ENCODE results near the gene CPA4. TPM values are rescaled to one million over a fixed set of nuclear protein-coding genes. Genes with fewer than 3 reads are reported as not detected.

CPA4 gene
- total RNA-seq, 4 donors from 2014 or later, result 5.3 to 12.3 (median 9.6) TPM

DNA sequence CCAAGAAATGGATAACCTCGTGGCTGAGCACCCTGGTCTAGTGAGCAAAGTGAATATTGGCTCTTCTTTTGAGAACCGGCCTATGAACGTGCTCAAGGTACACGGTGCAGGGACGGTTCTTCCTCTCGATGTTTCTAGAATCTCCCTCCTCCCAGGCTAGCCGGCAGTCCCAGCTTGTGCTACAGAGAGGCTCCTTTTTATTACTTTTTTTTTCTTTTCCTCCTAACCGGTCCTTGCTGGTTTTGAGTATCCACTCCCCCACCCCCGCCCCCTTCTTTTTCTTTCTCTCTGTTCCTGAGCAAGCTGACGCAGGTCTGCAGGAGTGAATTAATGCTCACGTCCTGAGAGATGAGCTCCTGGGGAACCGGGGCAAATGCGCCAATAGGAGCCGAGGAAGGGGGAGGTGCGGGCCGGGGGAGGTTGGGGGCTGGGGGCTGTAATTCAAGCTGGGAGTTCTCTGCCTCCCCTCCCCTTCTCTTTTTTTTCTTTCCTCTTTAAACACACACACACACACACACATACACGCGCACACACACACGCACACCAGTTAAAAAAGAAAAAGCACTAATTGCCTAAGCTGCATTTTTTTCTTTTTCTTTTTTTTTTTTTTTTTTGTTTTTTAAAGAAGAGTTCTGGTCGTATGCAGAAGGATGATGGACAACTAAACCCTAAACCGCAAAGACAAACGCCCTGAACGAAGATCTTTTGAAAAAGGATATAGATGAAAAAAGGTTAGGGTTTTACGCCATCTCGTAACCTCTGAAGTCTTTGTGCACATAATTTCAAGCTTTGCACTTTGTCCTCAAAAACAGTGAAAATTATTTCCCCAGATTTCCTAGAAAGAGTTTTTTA is 19.7 kb upstream of the CPA4 start:
- TF ChIP-seq, protein P1, sequence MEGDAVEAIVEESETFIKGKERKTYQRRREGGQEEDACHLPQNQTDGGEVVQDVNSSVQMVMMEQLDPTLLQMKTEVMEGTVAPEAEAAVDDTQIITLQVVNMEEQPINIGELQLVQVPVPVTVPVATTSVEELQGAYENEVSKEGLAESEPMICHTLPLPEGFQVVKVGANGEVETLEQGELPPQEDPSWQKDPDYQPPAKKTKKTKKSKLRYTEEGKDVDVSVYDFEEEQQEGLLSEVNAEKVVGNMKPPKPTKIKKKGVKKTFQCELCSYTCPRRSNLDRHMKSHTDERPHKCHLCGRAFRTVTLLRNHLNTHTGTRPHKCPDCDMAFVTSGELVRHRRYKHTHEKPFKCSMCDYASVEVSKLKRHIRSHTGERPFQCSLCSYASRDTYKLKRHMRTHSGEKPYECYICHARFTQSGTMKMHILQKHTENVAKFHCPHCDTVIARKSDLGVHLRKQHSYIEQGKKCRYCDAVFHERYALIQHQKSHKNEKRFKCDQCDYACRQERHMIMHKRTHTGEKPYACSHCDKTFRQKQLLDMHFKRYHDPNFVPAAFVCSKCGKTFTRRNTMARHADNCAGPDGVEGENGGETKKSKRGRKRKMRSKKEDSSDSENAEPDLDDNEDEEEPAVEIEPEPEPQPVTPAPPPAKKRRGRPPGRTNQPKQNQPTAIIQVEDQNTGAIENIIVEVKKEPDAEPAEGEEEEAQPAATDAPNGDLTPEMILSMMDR (IDR thresholded peaks at IDR 0.05), result no peak
- TF ChIP-seq POLR2A (IDR thresholded peaks at IDR 0.05), result no peak
- no peak overlapping the region for H3K27ac ChIP-seq
- no peak for DNase-seq
- H3K4me3 ChIP-seq, result peak overlapping the region in 3 of 4 donors; percentile 19 to 44 (median 26)
- peaks cover 0 to 5% (median 0%) of the 10 kb centered on the region in 4 donors for H3K27me3 ChIP-seq
- intact Hi-C loops (cut with DNase I), result no loop called here
- no peaks in the 10 kb centered on the region for H3K9me3 ChIP-seq
- 13 to 19% methylated on average over 17 to 23 of the region's 25 CpGs for WGBS, 2 donors
- peaks cover 7 to 28% (median 9%) of the 10 kb centered on the region in 3 donors for H3K4me1 ChIP-seq
- no peaks in the 10 kb centered on the region for H3K36me3 ChIP-seq

DNA sequence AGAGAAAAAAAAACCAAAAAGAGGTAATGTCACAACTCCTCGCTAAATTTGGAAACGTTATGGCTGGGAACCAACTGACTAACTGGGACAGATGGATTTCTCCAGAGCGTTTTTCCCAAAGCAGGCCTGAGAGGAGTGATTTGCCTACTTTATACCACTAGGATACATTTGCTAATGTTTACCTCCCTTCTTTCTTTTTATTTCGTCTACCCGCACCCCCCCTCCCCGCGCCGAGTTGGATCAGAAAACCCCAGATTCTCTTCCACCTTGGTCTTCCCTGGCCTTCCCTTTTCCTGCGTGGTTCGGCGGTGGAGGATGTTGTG is 19.1 kb upstream of the CPA4 start:
- peak overlapping the region in 1 of 4 donors; percentile 19 for H3K4me3 ChIP-seq
- no peaks in the 10 kb centered on the region for H3K36me3 ChIP-seq
- H3K4me1 ChIP-seq, result peaks cover 7 to 28% (median 9%) of the 10 kb centered on the region in 3 donors
- intact Hi-C loops (cut with DNase I), result no loop called here
- H3K27me3 ChIP-seq, result peaks cover 0 to 5% (median 0%) of the 10 kb centered on the region in 4 donors
- 45 to 54% methylated on average over 11 of the region's 11 CpGs for WGBS, 2 donors
- H3K9me3 ChIP-seq, result no peaks in the 10 kb centered on the region
- no peak overlapping the region for H3K27ac ChIP-seq
- no peak for DNase-seq
- TF ChIP-seq POLR2A (IDR thresholded peaks at IDR 0.05), result no peak
- TF ChIP-seq, protein P1 (IDR thresholded peaks at IDR 0.05), result no peak

DNA sequence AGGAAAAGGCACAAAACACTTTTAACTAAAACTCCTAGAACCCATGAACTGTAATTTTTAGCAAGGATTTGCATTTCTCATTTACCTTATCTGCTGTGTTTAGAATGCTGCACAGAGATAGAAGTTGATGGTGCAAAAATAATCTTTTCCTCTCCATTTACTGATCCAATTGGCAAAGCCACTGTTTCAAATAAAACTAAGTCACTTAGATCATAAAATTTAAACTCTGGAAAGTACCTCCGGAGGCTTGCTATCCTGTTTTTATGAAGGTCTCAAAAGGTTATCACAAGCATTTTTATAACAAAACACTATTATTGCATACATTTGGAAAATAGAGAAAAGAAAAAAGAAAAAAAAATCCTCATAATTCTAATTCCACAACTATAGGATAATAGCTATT is 18.7 kb upstream of the CPA4 start:
- TF ChIP-seq, protein P1 (IDR thresholded peaks at IDR 0.05), result no peak
- TF ChIP-seq POLR2A (IDR thresholded peaks at IDR 0.05), result no peak
- H3K36me3 ChIP-seq, result no peaks in the 10 kb centered on the region
- H3K4me3 ChIP-seq, result no peak overlapping the region
- intact Hi-C loops (cut with DNase I), result no loop called here
- no peaks in the 10 kb centered on the region for H3K9me3 ChIP-seq
- peaks cover 7 to 28% (median 9%) of the 10 kb centered on the region in 3 donors for H3K4me1 ChIP-seq
- H3K27ac ChIP-seq, result no peak overlapping the region
- DNase-seq, result no peak
- WGBS, 2 donors, result 63 to 67% methylated on average over 1 of the region's 1 CpG
- H3K27me3 ChIP-seq, result peaks cover 0 to 5% (median 0%) of the 10 kb centered on the region in 4 donors

DNA sequence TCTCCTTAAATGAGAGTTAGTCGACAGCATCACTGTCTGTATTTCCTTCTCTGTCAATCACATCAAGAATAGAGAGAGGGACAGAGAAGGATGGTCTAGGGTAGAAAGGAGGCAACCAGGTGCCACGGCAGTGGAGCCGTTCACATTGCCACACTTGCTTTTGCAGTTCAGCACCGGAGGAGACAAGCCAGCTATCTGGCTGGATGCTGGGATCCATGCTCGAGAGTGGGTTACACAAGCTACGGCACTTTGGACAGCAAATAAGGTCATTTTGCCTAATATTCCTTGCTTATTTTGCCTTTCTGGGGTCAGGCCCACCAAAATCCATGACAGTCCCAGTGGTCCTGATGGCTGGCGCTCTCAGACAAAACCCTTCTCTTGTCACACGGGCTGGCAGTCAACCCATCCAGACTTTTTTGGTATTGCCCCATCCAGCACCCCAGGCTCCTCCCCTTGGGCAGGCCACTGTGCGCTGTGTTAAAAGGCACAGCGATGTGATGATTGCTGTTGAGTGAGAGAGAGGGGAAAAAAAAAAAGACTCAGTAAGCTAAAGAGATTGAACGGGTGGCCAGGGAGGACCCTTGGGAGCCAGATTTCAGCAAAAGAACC is 17.9 kb upstream of the CPA4 start:
- 82 to 87% methylated on average over 10 to 11 of the region's 11 CpGs for WGBS, 2 donors
- Histone ChIP-seq H3K27ac (no peak overlapping the region), H3K4me3 (no peak overlapping the region), H3K27me3 (peaks cover 0 to 5% (median 0%) of the 10 kb centered on the region in 4 donors), H3K9me3 (no peaks in the 10 kb centered on the region), H3K36me3 (no peaks in the 10 kb centered on the region), H3K4me1 (peaks cover 7 to 28% (median 9%) of the 10 kb centered on the region in 3 donors)
- intact Hi-C loops (cut with DNase I), result no loop called here
- no peak for DNase-seq
- TF ChIP-seq, protein P1 (IDR thresholded peaks at IDR 0.05), result no peak
- TF ChIP-seq POLR2A (IDR thresholded peaks at IDR 0.05), result no peak

DNA sequence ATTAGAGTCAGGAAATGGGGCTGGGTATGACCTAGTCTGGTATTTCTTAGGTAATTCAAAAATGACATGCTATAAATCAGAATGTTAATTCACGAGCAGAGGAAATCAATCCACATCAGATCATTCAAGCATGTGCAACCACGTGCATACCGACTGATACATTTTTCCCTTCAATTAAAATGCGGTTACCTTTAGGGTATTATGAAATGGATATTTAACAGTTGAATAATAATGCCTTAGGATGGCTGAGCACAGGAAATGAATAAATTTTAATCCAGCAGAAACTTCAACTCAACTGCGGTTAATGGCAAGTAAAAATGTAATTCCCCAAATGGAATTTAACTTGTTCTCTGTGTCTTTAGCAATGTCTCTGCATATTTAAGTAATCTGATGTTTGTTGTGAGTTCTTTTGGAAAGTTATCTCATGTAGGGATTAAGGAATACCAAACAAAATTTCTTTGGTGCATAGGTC is 17.1 kb upstream of the CPA4 start:
- peaks cover 7 to 32% (median 11%) of the 10 kb centered on the region in 3 donors for H3K4me1 ChIP-seq
- H3K36me3 ChIP-seq, result no peaks in the 10 kb centered on the region
- H3K27me3 ChIP-seq, result peaks cover 0 to 5% (median 0%) of the 10 kb centered on the region in 4 donors
- intact Hi-C loops (cut with DNase I), result no loop called here
- TF ChIP-seq POLR2A (IDR thresholded peaks at IDR 0.05), result no peak
- TF ChIP-seq, protein P1 (IDR thresholded peaks at IDR 0.05), result no peak
- H3K27ac ChIP-seq, result no peak overlapping the region
- H3K4me3 ChIP-seq, result no peak overlapping the region
- no peaks in the 10 kb centered on the region for H3K9me3 ChIP-seq
- DNase-seq, result no peak
- WGBS, 2 donors, result 33 to 63% methylated on average over 5 of the region's 5 CpGs
